HG03196 (cell line): ENCODE measurements around the gene PFDN1.

Source experiments
- ATAC-seq: cut with Tn5 transposase; IDR thresholded peaks from one replicate; pipeline ENCODE4 v1.9.1; 2021; ENCODE audit not compliant: unreplicated experiment

Gene PFDN1

DNA sequence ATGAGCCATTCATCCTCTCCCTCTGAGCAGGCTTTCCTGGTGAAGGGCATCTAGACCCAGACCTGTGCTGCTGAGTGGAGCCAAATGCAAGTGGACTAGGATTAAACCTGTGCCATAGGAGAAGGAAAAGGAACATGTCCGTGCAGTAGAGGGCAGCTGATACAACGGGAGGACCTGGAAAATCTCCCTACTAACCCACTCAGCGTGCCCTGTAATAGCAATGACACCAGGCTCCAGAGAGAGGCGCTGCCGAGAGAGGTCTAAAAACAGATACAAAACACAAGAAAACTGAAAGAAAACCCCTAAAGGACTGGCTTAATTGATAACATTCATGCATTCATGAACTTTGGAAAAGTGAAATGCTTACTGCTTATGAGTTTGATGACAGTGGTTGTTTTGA is 60.8 kb downstream of the PFDN1 start:
- no peak for ATAC-seq

DNA sequence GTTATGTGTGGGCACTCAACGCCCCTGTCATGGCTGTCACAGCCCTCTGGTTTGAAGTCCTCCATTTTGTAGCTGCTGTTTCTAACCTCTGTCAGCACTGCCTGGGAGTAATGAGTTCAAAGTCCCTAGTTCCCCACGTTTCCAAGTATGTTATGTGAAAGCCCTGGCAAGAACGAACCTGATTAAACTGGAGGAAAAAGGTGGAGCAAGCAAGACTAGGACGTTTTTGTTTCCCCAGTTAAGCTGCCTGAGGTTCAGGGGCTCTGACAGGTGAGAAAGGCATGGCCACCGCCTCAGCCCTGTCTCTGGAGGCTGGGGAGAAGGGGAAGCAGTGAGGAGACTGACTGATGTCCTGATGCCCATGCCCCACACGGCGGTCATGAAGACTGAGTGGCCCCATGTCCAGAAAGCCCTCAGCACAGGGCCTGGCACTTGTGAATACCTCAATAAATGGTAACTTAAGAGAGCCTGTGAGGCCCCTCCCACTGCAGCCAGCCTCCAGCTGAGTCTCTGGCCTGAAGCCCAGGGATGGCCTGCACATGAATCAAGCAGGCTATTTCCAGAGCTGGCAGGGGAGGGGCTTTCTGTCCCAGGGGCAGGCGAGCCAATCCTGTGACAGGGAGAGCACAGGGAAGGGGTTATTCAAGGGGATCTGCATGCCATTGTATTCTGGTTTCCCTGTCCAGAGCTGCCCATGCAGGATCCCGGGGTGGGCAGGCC is 61.8 kb downstream of the PFDN1 start:
- no peak for ATAC-seq

DNA sequence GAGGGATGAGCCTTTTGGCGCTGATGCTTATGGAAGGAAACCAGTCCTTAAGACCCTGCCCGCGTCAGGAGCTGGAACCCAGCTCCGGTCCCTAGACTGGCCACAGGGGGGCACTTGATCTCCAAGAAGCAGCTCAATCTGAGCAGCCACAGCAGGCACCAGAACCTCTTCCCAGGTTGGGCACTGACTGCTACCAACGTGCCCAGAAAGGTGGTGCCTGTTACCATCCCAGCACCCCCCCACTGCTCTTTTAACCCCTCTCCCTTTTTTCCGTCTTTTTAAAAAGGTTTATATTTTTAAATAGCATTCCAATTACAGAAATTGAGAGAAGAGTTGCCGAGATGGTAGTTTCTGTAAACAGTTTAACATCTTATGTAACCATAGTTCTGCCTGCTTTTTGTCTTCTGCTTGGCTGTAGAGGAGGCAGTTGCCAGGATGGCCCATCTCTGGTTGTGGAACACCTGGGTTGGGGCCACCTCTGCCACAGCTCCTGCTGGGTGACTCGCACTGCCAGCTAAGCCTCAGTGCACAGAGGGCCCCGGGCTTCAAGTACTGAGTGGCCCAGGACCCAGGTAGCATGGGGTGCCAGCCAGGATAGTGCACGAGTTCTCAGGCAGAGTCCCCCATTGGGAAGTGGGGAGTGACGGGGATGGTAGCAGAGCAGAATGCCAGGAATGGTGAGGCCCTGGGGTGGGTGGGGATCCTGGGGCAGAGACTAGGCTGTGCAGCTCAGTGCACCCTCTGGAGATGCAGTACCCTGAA is 62.8 kb downstream of the PFDN1 start:
- ATAC-seq = no peak

DNA sequence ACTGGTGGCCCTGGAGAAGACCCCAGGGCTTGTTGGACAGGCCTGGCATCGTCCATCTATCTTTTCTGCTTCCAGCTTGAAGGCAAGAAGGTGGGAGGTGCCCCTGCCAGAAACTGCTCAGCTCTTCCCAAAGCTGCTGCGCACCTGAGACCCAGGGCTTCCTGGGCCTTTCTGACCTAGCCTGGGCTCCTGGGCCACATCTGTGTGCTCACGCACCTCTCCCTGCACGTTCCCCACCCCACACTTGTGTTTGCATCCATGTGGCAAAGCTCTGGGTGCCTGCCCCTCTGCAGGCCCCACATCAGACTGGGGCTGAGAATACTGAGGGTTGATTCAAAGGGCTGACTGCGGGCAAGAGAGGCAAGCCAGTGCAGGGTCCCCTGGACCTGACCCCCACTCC is 63.4 kb downstream of the PFDN1 start:
- ATAC-seq = no peak

DNA sequence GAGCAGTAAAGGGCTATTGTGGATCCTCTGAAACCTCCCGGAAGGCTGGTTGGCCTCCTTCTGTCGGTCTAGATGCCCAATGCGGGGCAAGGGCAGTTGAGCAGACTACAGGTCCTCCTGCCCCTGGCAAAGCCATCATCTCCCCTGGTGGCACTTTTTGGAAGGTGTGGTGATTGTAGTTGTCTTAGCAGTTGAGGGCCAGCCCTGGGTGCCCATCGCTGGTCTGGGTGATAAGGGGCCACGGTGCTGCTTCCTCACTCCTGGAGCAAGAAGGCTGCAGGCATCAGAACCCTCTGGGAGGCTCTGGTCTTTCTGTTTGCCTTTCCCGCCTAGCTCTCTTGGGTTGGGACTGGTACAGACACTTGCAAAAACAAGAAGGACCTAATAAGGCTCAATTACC is 64.1 kb downstream of the PFDN1 start:
- no peak for ATAC-seq

DNA sequence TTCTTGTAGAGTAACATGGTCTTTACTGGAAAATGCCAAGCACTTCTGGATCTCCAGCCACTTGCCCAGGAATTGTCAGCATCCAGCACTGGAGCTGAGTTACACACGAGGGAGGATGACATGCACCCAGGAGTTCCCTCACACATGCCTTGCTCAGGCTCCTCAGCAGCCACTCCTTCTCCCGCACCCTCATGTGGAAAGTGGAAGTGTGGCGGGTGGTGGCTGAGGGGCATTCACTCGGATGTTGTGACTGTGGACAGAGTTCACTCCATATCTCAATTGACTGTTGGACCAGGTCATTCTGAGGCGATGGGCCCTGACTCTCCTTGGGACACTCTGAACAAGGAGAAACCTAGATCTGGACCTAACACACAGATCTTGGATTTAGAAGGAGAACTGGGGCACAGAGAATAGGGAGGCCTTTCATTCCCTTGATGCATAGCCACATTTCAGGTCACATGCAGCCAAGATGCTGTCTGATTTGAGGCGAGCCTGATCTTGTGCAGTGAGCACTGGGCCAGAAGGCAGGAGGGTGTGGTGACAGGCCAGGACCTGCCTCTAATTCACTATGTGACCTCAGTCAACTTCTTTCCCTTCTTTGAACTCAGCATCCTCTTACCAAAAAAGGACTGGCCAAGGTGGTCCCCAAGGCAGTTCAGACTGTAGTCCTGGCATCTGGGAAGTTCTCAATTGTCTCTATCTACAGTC is 65.9 kb downstream of the PFDN1 start:
- no peak for ATAC-seq

DNA sequence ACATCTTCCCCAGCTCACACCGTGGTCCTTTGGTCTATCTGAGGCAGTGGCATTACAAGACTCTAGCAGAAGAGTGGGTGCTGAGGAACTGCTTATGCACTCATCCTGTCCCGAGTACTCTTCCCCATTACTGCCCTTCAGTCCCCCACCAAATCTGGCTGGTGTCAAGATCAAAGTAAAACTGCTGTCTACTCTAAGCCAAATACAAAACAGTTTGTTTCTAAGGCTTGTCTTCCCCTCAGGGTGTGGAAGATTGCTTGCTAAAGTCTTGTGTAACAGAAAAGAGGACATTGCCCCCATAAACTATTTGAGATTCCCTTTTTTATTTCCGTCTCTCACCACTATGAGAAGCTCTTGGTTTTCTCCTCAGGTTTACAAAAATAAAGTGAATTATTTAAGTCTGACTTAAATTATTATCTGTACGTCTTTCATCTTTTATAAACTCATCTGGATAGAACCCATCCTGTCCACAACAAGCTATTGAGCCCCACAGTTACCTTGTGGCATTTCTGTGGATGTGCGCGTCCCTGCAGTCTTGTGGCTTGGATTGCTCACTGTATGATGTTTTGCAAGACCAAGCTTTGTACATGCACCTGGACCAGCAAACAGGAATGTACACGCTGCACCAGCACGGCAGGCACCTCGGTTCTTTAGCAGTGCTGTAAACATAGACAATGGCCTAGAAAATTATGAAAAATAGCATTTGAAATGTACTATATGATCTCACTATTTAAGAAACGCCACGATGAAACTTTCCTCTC is 66.9 kb downstream of the PFDN1 start:
- ATAC-seq = no peak

DNA sequence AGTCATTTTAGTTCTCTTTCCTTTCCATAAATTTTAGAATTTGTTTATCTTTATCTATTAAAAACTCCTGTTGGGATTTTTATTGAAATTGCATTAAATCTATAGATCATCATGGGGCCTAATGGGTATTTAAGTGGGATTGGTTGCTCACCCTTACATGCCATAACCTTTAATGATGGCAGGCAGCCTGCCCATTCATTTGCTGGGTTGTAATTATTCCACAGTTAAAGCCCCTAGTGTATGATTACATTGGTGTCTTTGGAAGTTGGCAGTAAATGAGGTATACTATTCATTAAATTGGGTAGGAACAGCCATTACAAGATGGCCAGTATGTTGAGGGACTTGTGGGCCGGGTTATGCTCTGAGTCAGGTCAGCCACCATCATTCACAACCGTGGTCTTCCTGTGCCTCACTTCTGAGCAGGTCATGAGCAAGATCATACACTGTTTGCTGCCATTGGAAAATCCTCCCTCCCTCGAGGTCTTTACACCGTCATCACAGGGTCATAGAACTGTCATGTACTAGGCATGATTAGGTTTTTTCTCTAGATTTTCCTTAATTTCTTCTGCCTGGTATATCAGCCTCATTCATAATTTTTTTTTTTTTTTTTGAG is 68.4 kb downstream of the PFDN1 start:
- no peak for ATAC-seq

DNA sequence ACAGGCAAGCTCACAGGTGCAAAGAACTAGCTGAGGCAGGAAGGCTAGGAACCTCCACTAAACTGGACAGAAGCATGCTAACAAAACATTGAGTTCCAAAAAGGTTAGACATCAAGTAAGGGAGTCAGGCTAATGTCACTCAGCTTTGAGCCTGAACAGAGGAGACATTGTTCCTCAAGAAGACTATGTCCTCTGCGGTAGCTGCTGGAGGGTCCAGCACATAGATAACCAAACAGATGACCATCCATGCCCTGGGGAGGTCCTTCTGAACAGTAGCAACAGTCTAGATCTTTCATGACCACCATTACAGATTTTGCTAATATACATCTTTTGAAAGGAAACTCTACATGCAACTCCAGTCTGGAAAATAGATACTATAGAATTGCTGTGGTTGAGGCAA is 70.2 kb downstream of the PFDN1 start:
- no peak for ATAC-seq

DNA sequence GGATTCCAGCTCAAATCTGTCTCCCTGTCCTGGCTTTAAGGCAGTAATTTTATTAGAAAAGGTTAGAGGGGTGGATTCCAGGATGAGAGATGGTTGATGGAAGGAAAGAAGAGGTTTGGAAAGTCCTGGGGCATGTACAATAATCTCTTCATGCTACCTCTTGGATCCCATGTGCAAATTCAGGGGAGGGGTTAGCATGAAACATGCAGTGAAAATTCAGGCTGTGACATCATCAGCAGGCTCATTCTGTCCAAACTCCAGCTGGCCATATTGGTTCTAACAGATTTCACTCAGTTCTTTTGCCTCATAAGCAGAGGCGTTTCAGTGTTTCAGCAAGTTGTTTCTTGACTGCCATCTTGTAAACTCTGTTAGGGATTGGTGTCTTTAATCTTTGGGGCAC is 72.5 kb downstream of the PFDN1 start:
- no peak for ATAC-seq

DNA sequence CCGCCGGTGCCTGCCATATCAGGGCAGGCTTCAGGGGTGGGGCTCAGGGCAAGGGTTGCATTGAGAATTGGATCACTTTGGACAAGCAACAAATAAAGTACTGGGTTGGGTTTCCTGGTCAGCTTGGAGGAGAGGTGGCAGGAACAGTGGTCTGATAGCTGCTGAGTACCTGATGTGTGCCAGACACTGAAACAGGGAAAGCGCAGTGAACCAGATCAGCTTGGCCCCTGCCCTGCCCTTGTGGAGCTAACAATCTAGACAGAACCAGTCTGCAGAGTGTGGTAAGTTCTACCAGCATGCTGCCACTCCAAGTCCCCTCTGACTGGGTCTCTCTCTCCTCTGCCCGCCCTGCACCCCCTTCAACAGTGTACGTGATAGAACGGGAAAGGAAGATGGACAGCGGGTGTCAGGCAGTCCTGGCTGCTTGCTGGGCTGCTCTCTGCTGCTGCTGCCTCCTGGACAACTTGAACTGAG is 74.5 kb downstream of the PFDN1 start:
- ATAC-seq = no peak

DNA sequence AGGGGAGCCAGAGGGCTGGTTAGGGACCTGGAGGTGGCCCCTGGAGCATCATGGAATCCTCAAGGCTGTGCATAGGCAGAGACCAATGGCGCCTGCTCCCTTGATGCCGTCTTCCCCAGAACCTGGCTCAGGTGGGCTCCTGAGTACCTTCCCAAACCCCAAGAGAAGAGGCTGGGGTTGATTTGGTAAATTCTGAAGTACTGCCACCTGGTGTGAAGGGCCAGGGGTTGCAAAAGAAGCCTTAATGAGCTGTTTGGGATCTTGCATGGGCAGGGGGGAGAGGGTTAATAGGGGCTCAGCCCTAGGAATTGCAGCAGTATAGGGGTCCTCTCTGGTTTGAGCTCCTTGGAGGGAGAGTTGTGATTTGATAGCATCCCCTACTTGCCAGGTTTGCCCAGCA is 75.9 kb downstream of the PFDN1 start:
- ATAC-seq = no peak

DNA sequence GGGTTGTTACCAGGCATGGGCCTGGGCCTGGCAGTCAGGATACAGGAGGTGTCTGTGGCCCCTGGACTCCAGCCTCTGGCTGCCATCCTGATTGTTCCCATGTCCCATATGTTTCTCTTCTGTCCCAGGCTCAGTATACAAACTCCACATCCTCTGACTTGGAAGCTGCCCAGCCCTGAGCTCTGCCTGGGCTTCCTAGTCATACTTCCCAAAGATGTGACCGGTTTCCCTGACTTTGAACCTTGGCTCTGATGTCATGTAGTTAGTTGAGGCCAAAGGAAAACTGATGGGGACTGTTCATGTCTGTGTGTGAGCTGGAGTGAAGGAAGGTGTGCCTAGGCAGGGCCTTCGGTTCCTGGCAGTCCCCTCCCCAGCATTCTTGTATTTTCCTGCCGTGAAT is 77.5 kb downstream of the PFDN1 start:
- ATAC-seq = no peak

DNA sequence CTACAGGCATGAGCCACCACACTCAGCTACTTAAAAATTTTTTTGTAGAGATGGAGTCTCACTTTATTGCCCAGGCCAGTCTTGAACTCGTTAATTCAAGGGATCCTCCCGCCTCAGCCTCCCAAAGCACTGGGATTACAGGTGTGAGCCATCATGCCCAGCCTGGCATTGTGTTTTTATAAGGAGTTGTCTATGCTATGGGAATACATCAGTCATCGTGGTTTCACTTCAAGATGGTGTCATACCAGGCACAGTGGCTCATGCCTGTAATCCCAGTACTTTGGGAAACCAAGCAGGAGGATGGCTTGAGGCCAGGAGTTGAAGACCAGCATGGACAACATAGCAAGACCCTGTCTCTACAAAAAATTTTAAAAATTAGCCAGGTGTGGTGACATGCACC is 78.2 kb downstream of the PFDN1 start:
- no peak for ATAC-seq

DNA sequence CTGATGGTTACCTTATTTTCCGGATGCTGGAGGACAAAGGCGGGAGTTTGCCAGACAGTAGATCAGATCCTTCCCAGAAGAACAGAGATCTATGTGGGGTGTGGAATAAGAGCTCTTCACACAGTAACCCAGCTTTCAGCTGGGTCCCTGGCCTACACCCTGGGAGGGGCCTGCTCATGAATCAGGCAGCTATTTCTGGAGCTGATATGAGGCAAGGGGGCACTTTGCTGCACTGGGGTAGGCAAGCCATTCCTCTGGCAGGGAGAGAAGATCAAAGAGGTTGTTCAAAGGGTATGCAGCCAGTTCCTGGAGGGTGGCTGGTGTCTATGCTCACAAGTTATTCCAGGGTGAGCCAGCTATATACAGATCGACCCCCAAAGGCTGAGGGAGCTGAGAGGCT is 79.3 kb downstream of the PFDN1 start:
- ATAC-seq = no peak

DNA sequence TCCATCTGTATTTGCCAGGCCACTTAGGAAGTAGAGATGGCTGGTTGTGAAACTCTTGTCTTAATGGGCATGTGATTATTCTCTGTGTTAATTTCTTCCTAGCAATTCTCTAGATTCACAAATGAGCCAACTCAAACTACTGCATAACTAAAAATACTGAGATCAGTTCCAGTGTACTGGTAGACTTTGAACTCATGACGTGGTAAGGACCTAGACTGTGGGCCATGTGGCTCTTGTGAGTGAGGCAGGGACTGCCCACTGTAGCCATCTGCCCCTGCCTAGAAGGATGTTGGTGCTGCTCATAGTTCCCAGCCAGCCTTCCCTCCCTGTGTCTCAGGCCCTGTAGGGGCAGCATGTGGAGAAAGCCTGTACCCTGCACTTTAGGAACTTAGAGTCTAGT is 80.5 kb downstream of the PFDN1 start:
- ATAC-seq = no peak

DNA sequence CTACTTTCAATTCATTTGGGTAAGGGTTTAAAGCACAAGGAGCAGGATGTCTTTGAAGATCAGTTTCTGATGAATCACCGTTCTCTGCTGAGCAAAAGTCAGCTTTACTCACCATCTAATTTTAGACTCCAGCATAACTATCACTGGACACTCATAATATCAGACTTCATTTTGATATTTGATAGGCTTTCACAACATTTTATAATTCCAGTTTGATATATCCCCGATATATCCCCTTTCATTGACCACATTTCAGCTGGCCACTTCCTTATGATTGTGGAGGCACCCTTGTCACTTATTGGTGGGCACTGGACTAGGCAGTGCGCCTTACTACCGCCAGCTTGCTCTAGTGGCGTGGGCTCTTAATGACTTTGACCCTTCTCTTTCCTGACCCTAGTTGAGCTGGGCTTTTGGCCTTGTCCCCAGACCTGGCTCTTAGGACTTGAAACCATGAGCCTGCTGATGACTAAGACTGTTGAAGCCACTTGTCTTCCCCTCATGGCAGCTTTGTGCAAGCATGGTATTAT is 81.1 kb downstream of the PFDN1 start:
- ATAC-seq = peak; percentile 40

DNA sequence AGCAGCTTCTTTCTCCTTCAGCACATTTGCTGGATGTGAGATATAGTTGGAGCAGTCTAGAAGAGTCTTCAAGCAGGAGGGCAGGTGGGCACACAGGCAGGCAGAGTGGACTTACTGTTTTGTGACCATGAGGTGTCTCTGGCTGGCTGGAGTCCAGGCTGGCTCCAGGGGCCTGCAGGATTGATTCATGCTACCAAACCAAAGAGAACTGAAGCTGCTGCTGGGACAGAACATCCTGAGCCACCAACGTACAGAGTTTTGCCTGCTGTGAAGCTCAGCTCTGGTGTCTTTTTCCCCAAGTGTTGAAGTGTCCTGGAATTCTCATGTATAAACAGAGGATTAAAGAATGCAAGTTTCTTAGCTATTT is 82.2 kb downstream of the PFDN1 start:
- ATAC-seq = no peak

DNA sequence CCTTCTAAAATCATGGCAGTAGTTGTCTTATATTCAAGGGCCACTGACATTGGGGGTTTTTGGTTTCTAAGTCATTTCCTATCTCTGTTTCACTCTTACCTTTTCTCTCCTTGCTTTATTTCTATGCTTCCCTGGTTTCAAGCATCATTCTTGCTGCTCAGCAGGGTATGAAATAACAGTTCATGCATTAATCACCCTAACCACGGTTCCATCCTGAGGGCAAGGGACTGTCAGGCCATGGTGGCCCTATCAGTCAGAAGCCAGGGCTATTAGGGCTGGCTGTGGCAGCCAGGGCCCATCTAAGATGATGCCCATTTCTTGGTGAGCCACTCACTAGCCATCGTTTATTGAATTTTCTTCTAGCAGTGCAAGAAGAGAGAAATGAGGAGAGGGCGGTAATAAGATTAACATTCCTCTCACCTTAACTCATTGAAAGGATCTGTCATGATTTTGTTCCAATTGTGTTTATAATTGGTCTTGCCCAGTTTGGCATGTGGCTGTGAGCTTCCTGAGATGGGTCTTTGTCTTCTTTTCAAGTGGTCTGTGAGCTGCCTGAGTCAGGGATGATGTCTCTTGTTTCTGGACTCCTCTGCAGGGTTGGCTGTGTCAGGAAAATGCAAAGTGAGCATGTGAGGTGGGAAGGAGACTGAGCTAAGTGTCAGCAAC is 82.7 kb downstream of the PFDN1 start:
- ATAC-seq = peak; percentile 60
